Caco-2 (cell line): ENCODE results near the gene TTLL7. TPM values are rescaled to one million over a fixed set of nuclear protein-coding genes. Genes with fewer than 3 reads are reported as not detected.

Source experiments
- BruUV-seq: library from RNA; stranded (reverse); fragments of 400-500 nt; replicated peaks from 2 replicates; lab custom pipeline; 2021; lab: Mats Ljungman, UMichigan
- CTCF ChIA-PET: fragments of 300-600 bp; sonication (Branson Sonifier 250); formaldehyde crosslinking; loops from one replicate; lab custom pipeline; 2022; ENCODE audit warnings: antibody characterized with exemption; lab: Charles Lee
- POLR2A ChIA-PET: fragments of 300-600 bp; sonication (Branson Sonifier 250); formaldehyde crosslinking; loops from one replicate; lab custom pipeline; 2022; ENCODE audit warnings: antibody characterized with exemption; lab: Charles Lee
- DNase-seq, 2 experiments: peaks; one replicate each; pipeline versions ENCODE4 v3.0.0 to v3.0.0-alpha.2; 2020 to 2022
- H3K27me3 ChIP-seq: replicated peaks from 2 replicates; pipeline ENCODE4 v1.6.0; 2011; ENCODE audit warnings: low read length; ENCODE audit not compliant: control insufficient read depth, insufficient read depth
- H3K36me3 ChIP-seq: 2 replicates; pipeline ENCODE4 v1.5.1; 2011; ENCODE audit warnings: low read length; ENCODE audit not compliant: control insufficient read depth, insufficient read depth
- H3K4me1 ChIP-seq: fragments of 250-450 bp; sonication (Bioruptor Pico); 2 replicates; pipeline ENCODE4 v1.5.1; 2020; ENCODE audit warnings: mild to moderate bottlenecking
- H3K4me3 ChIP-seq: 2 replicates; pipeline ENCODE4 v1.5.1; 2011; ENCODE audit warnings: low read depth, mild to moderate bottlenecking, control low read depth, low read length
- H3K9me3 ChIP-seq: fragments of 250-450 bp; sonication (Bioruptor Pico); 2 replicates; pipeline ENCODE4 v1.5.1; 2020; ENCODE audit warnings: mild to moderate bottlenecking, moderate library complexity
- H3K27ac Mint-ChIP-seq: one replicate; pipeline ENCODE4 v1.8.0; 2022; ENCODE audit warnings: mixed read lengths; ENCODE audit not compliant: unreplicated experiment
- H3K27me3 Mint-ChIP-seq: one replicate; pipeline ENCODE4 v1.8.0; 2022; ENCODE audit warnings: mixed read lengths; ENCODE audit not compliant: insufficient read depth, unreplicated experiment
- H3K36me3 Mint-ChIP-seq: one replicate; pipeline ENCODE4 v1.8.0; 2022; ENCODE audit warnings: mild to moderate bottlenecking, mixed read lengths; ENCODE audit not compliant: insufficient read depth, unreplicated experiment
- H3K4me1 Mint-ChIP-seq: one replicate; pipeline ENCODE4 v1.8.0; 2022; ENCODE audit warnings: low read depth, mixed read lengths; ENCODE audit not compliant: unreplicated experiment
- H3K4me3 Mint-ChIP-seq: one replicate; pipeline ENCODE4 v1.8.0; 2022; ENCODE audit warnings: mild to moderate bottlenecking, moderate library complexity, mixed read lengths; ENCODE audit not compliant: unreplicated experiment
- H3K9me3 Mint-ChIP-seq: one replicate; pipeline ENCODE4 v1.8.0; 2022; ENCODE audit warnings: mixed read lengths; ENCODE audit not compliant: unreplicated experiment
- intact Hi-C: fragments of 100-400 bp; cut with micrococcal nuclease; formaldehyde crosslinking; loops from one replicate; pipeline ENCODE4 v1.10.0; 2022; ENCODE audit not compliant: unreplicated experiment
- total RNA-seq: library from RNA; stranded (reverse); gene quantifications from 2 replicates; pipeline ENCODE4 v1.2.3, GENCODE V29; 2022
- TF ChIP-seq, protein P1 (sequence below), 2 experiments: fragments of 200-600 bp in 1 of 2; IDR thresholded peaks; 1 replicate in 1 of 2; 2 replicates in 1 of 2; pipeline versions ENCODE4 v1.5.1 to v1.8.0; 2011 to 2022; ENCODE audit warnings: antibody characterized with exemption in 1 of 2, control low read depth in 1 of 2, inconsistent platforms in 1 of 2, low read depth in 1 of 2, low read length in 1 of 2, mild to moderate bottlenecking in 1 of 2, moderate library complexity in 1 of 2; ENCODE audit not compliant: insufficient read depth in 1 of 2, severe bottlenecking in 1 of 2, unreplicated experiment in 1 of 2

Gene TTLL7
- total RNA-seq, 1 experiment from 2014 or later = 0.75 TPM

GRCh38 chr1:83839566-83840173 lies 159.3 kb downstream of the TTLL7 start:
- H3K4me1 Mint-ChIP-seq = no peaks in the 10 kb centered on the region
- POLR2A ChIA-PET = no interaction called here

DNA sequence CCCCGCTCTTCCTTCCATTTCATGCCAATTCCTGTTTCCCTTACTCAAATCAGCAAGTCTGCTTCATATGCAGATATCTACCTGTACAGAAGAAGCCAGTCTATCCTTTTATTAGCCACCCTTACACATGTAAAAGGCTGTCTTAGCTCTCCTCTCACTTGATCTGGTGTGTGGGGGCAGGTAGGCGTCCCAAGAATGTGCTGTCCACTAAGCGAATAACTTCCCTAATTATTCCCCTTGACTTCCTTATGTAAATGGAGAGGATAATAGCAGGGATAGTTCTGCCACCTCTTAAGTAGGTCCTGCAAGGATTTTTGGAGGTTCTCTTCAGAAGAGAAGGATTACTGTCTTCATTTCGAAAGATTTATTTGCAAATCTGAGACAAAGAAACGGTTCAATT lies 160.4 kb downstream of the TTLL7 start:
- no peaks in the 10 kb centered on the region for H3K4me1 ChIP-seq
- H3K27ac Mint-ChIP-seq = no peak overlapping the region
- no peak overlapping the region for H3K4me3 ChIP-seq
- DNase-seq = no peak
- H3K27me3 Mint-ChIP-seq = no peaks in the 10 kb centered on the region
- no peaks in the 10 kb centered on the region for H3K9me3 Mint-ChIP-seq
- no peaks in the 10 kb centered on the region for H3K4me1 Mint-ChIP-seq
- H3K27me3 ChIP-seq = no peaks in the 10 kb centered on the region
- intact Hi-C loops = no loop called here
- H3K9me3 ChIP-seq = no peaks in the 10 kb centered on the region
- no peak overlapping the region for H3K4me3 Mint-ChIP-seq
- TF ChIP-seq, protein P1, sequence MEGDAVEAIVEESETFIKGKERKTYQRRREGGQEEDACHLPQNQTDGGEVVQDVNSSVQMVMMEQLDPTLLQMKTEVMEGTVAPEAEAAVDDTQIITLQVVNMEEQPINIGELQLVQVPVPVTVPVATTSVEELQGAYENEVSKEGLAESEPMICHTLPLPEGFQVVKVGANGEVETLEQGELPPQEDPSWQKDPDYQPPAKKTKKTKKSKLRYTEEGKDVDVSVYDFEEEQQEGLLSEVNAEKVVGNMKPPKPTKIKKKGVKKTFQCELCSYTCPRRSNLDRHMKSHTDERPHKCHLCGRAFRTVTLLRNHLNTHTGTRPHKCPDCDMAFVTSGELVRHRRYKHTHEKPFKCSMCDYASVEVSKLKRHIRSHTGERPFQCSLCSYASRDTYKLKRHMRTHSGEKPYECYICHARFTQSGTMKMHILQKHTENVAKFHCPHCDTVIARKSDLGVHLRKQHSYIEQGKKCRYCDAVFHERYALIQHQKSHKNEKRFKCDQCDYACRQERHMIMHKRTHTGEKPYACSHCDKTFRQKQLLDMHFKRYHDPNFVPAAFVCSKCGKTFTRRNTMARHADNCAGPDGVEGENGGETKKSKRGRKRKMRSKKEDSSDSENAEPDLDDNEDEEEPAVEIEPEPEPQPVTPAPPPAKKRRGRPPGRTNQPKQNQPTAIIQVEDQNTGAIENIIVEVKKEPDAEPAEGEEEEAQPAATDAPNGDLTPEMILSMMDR (IDR thresholded peaks at IDR 0.05; ENCODE audit: insufficient read depth in 1 of 2, low read depth in 1 of 2, low read length in 1 of 2, severe bottlenecking in 1 of 2, unreplicated experiment in 1 of 2) = no peak
- H3K36me3 Mint-ChIP-seq = no peaks in the 10 kb centered on the region
- BruUV-seq = no TSS peak
- POLR2A ChIA-PET = no interaction called here
- CTCF ChIA-PET = no interaction called here
- H3K36me3 ChIP-seq = no peaks in the 10 kb centered on the region

More at GRCh38 chr1:83839566-83840173, 159.3 kb downstream of the TTLL7 start:
- no peaks in the 10 kb centered on the region for H3K9me3 ChIP-seq
- no TSS peak for BruUV-seq
- Mint-ChIP-seq H3K36me3 (no peaks in the 10 kb centered on the region), H3K27me3 (no peaks in the 10 kb centered on the region), H3K27ac (no peak overlapping the region), H3K9me3 (no peaks in the 10 kb centered on the region), H3K4me3 (no peak overlapping the region)
- no peaks in the 10 kb centered on the region for H3K36me3 ChIP-seq
- CTCF ChIA-PET = interaction anchor here (0.9 kb wide), 1 partner anchor 11 kb away, joined by 4 read pairs; no protein-coding TSS in a partner anchor
- no peaks in the 10 kb centered on the region for H3K4me1 ChIP-seq
- TF ChIP-seq, protein P1 (IDR thresholded peaks at IDR 0.05; ENCODE audit: insufficient read depth in 1 of 2, low read depth in 1 of 2, low read length in 1 of 2, severe bottlenecking in 1 of 2, unreplicated experiment in 1 of 2) = no peak
- H3K27me3 ChIP-seq = no peaks in the 10 kb centered on the region
- intact Hi-C loops = no loop called here
- H3K4me3 ChIP-seq = no peak overlapping the region
- DNase-seq = no peak

GRCh38 chr1:83836543-83836942 lies 162.4 kb downstream of the TTLL7 start:
- BruUV-seq = no TSS peak
- intact Hi-C loops = no loop called here

More at GRCh38 chr1:83836543-83836942, 162.4 kb downstream of the TTLL7 start:
- H3K4me1 ChIP-seq = no peaks in the 10 kb centered on the region
- no peak for DNase-seq
- ChIA-PET POLR2A (no interaction called here), CTCF (no interaction called here)
- Mint-ChIP-seq H3K27ac (no peak overlapping the region), H3K36me3 (no peaks in the 10 kb centered on the region), H3K4me1 (no peaks in the 10 kb centered on the region), H3K4me3 (no peak overlapping the region), H3K27me3 (no peaks in the 10 kb centered on the region), H3K9me3 (no peaks in the 10 kb centered on the region)
- no peaks in the 10 kb centered on the region for H3K9me3 ChIP-seq
- TF ChIP-seq, protein P1 (IDR thresholded peaks at IDR 0.05; ENCODE audit: insufficient read depth in 1 of 2, low read depth in 1 of 2, low read length in 1 of 2, severe bottlenecking in 1 of 2, unreplicated experiment in 1 of 2) = no peak
- no peaks in the 10 kb centered on the region for H3K27me3 ChIP-seq
- H3K4me3 ChIP-seq = no peak overlapping the region
- no peaks in the 10 kb centered on the region for H3K36me3 ChIP-seq
